HepG2 (cell line): ENCODE measurements around the gene TBC1D16. TPM values are rescaled to one million over a fixed set of nuclear protein-coding genes. Genes with fewer than 3 reads are reported as not detected.

ENCODE experiments used
- ARID5B ChIP-seq: IDR thresholded peaks from 2 replicates; pipeline ENCODE4 v1.4.0; 2020; ENCODE audit warnings: mild to moderate bottlenecking, missing genetic modification reagents
- ESRRA ChIP-seq: sonication (generic); formaldehyde crosslinking; IDR thresholded peaks from 2 replicates; pipeline ENCODE4 v1.5.1; 2020; ENCODE audit warnings: mild to moderate bottlenecking, low read depth, missing genetic modification reagents
- FOXA3 ChIP-seq: IDR thresholded peaks from 2 replicates; pipeline ENCODE4 v1.6.1; 2016; ENCODE audit warnings: missing genetic modification reagents, missing compliant biosample characterization
- HDAC2 ChIP-seq: sonication (generic); formaldehyde crosslinking; IDR thresholded peaks from 2 replicates; pipeline ENCODE4 v1.4.0; 2020; ENCODE audit warnings: missing genetic modification reagents
- HOXA5 ChIP-seq: sonication (generic); formaldehyde crosslinking; IDR thresholded peaks from 2 replicates; pipeline ENCODE4 v1.4.0; 2020; ENCODE audit warnings: missing genetic modification reagents
- IRF2 ChIP-seq: IDR thresholded peaks from 2 replicates; pipeline ENCODE4 v1.6.1; 2018; ENCODE audit warnings: missing genetic modification reagents, missing compliant biosample characterization
- KDM5A ChIP-seq: fragments of 200-600 bp; sonication (generic); IDR thresholded peaks from 2 replicates; pipeline ENCODE4 v1.7.0; 2018; ENCODE audit warnings: antibody characterized with exemption, mild to moderate bottlenecking, low read length, borderline replicate concordance
- NR2F1 ChIP-seq, 2 experiments: fragments of 450-650 bp in 1 of 2; formaldehyde crosslinking in 1 of 2; IDR thresholded peaks; 2 replicates each; pipeline versions ENCODE4 v1.5.0 to v1.6.1; 2016 to 2020; ENCODE audit warnings: mild to moderate bottlenecking in 1 of 2, missing compliant biosample characterization in 1 of 2, missing genetic modification reagents in 1 of 2, moderate library complexity in 1 of 2
- RARA ChIP-seq: IDR thresholded peaks from 2 replicates; pipeline ENCODE4 v1.6.1; 2016; ENCODE audit warnings: missing genetic modification reagents, missing compliant biosample characterization
- SATB2 ChIP-seq: sonication (generic); formaldehyde crosslinking; IDR thresholded peaks from 2 replicates; pipeline ENCODE4 v1.5.0; 2020; ENCODE audit warnings: missing genetic modification reagents
- TBL1XR1 ChIP-seq: fragments of 150-350 bp; IDR thresholded peaks from 2 replicates; pipeline ENCODE4 v1.6.1; 2014; ENCODE audit warnings: borderline replicate concordance, low read length; ENCODE audit not compliant: partially characterized antibody
- TEAD3 ChIP-seq: optimal IDR thresholded peaks from 2 replicates; pipeline ENCODE3; 2016; ENCODE audit warnings: borderline replicate concordance
- ZNF256 ChIP-seq: sonication (generic); formaldehyde crosslinking; conservative IDR thresholded peaks from 2 replicates; pipeline ENCODE4 v1.4.0; 2020; ENCODE audit warnings: missing genetic modification reagents
- ZNF713 ChIP-seq: sonication (generic); formaldehyde crosslinking; IDR thresholded peaks from 2 replicates; pipeline ENCODE4 v1.4.0; 2020; ENCODE audit warnings: mild to moderate bottlenecking, missing genetic modification reagents
- ZSCAN22 ChIP-seq: sonication (generic); formaldehyde crosslinking; IDR thresholded peaks from 2 replicates; pipeline ENCODE4 v1.4.0; 2020; ENCODE audit warnings: mild to moderate bottlenecking, missing genetic modification reagents
- ZSCAN9 ChIP-seq: IDR thresholded peaks from 2 replicates; pipeline ENCODE4 v1.6.1; 2016; ENCODE audit warnings: borderline replicate concordance
- polyA plus RNA-seq, 8 experiments: library from polyadenylated mRNA; depleted of rRNA in 3 of 8; stranded (reverse) in 7 of 8; unstranded in 1 of 8; fragments of >200 nt; fragmentation: Illumina TruSeq in 4 of 8; extraction: Trizol in 4 of 8; gene quantifications; 2 replicates each; pipeline versions ENCODE4 v1.2.1 to v1.2.3, GENCODE V29; 2011 to 2016; ENCODE audit warnings: low read depth in 4 of 8, missing spikeins in 1 of 8, mixed read lengths in 1 of 8; ENCODE audit not compliant: insufficient read depth in 1 of 8
- total RNA-seq, 5 experiments: library from RNA; depleted of rRNA; stranded (reverse); fragments of >200 nt; fragmentation: Illumina TruSeq; extraction: Trizol; gene quantifications; 2 replicates each; pipeline ENCODE4 v1.2.3, GENCODE V29; 2016; ENCODE audit warnings: low read depth in 1 of 5
- TF ChIP-seq, protein P1 (sequence below): sonication (generic); formaldehyde crosslinking; IDR thresholded peaks from 2 replicates; pipeline ENCODE4 v1.5.0; 2020; ENCODE audit warnings: missing genetic modification reagents
- TF ChIP-seq, protein P2 (sequence below): IDR thresholded peaks from 2 replicates; pipeline ENCODE4 v1.6.1; 2018; ENCODE audit warnings: missing genetic modification reagents, mild to moderate bottlenecking, missing compliant biosample characterization
- TF ChIP-seq, protein P3 (sequence below): sonication (generic); formaldehyde crosslinking; IDR thresholded peaks from 2 replicates; pipeline ENCODE4 v1.4.0; 2020; ENCODE audit warnings: missing genetic modification reagents, mild to moderate bottlenecking, borderline replicate concordance

The TBC1D16 gene
- total and polyA plus RNA-seq, 2 of the 13 experiments (the other 11 are each of a cell fraction or from before 2014, with no cell fraction given) = 14.9 to 24.9 TPM

DNA sequence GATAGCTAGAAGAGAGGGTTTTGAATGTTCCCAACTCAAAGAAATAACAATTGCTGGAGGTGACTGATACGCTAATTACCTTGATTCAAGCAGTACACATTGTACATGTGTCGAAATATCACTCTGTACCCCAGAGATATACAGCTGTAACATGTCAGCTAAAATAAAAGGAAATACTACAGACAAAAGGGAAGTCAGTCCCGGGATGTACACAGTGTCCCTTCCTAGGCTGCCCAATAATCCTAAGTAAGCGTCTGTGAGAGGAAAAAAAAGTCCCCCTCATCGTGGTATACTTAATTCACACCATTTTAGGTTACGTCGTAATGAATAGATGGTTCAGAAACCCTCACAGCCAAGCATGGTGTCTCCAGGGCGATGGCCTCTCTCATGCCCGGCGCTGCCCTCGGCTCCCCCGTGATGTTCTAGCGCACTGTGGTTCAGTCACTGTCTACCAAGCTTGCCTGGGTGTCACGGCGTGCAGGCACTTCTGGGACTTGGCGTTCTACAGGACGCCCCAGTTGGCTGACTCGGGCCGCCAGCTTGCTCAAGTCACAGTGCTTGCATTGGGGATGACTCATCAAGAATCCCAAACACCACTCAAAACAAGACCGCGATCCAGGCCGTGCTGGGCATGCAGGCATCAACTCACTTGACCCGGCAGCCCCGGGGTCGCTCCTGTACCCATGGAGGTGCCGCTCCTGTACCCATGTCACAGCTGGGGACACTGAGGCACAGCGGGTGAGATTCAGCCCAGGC, 28.3 kb upstream of the TBC1D16 start (continued):
- peak; percentile 68 for TF ChIP-seq ARID5B (CRISPR knock-in tag)
- peak; percentile 12; the same call in 1 of the 2 replicates for TF ChIP-seq FOXA3 (CRISPR knock-in tag)
- TF ChIP-seq HDAC2 (CRISPR knock-in tag) = 0 out of 2 replicates have a peak, but pooled peaks have one; percentile 15
- no peak for TF ChIP-seq KDM5A
- TF ChIP-seq SATB2 = no peak
- TF ChIP-seq ZNF713 (CRISPR knock-in tag) = no peak
- TF ChIP-seq IRF2 (CRISPR knock-in tag) = peak; percentile 19; the same call in 1 of the 2 replicates
- peak; percentile 52 for TF ChIP-seq TEAD3 (CRISPR knock-in tag)
- no peak for TF ChIP-seq HOXA5 (CRISPR knock-in tag)
- TF ChIP-seq ZSCAN9 (CRISPR knock-in tag) = no peak
- TF ChIP-seq TBL1XR1 = no peak
- TF ChIP-seq RARA (CRISPR knock-in tag) = peak; percentile 11; the same call in 1 of the 2 replicates
- TF ChIP-seq, protein P1, sequence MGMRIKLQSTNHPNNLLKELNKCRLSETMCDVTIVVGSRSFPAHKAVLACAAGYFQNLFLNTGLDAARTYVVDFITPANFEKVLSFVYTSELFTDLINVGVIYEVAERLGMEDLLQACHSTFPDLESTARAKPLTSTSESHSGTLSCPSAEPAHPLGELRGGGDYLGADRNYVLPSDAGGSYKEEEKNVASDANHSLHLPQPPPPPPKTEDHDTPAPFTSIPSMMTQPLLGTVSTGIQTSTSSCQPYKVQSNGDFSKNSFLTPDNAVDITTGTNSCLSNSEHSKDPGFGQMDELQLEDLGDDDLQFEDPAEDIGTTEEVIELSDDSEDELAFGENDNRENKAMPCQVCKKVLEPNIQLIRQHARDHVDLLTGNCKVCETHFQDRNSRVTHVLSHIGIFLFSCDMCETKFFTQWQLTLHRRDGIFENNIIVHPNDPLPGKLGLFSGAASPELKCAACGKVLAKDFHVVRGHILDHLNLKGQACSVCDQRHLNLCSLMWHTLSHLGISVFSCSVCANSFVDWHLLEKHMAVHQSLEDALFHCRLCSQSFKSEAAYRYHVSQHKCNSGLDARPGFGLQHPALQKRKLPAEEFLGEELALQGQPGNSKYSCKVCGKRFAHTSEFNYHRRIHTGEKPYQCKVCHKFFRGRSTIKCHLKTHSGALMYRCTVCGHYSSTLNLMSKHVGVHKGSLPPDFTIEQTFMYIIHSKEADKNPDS = no peak
- TF ChIP-seq, protein P2, sequence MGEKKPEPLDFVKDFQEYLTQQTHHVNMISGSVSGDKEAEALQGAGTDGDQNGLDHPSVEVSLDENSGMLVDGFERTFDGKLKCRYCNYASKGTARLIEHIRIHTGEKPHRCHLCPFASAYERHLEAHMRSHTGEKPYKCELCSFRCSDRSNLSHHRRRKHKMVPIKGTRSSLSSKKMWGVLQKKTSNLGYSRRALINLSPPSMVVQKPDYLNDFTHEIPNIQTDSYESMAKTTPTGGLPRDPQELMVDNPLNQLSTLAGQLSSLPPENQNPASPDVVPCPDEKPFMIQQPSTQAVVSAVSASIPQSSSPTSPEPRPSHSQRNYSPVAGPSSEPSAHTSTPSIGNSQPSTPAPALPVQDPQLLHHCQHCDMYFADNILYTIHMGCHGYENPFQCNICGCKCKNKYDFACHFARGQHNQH (CRISPR knock-in tag) = peak; percentile 36; the same call in 1 of the 2 replicates
- 0 out of 4 replicates have a peak, but pooled peaks of 1 of the 2 experiments have one; percentile 16 for TF ChIP-seq NR2F1 (CRISPR knock-in tag; IDR thresholded peaks at IDR 0.05)
- TF ChIP-seq ZSCAN22 (CRISPR knock-in tag) = no peak
- TF ChIP-seq ESRRA (CRISPR knock-in tag) = no peak
- no peak for TF ChIP-seq ZNF256 (CRISPR knock-in tag)
- TF ChIP-seq, protein P3, sequence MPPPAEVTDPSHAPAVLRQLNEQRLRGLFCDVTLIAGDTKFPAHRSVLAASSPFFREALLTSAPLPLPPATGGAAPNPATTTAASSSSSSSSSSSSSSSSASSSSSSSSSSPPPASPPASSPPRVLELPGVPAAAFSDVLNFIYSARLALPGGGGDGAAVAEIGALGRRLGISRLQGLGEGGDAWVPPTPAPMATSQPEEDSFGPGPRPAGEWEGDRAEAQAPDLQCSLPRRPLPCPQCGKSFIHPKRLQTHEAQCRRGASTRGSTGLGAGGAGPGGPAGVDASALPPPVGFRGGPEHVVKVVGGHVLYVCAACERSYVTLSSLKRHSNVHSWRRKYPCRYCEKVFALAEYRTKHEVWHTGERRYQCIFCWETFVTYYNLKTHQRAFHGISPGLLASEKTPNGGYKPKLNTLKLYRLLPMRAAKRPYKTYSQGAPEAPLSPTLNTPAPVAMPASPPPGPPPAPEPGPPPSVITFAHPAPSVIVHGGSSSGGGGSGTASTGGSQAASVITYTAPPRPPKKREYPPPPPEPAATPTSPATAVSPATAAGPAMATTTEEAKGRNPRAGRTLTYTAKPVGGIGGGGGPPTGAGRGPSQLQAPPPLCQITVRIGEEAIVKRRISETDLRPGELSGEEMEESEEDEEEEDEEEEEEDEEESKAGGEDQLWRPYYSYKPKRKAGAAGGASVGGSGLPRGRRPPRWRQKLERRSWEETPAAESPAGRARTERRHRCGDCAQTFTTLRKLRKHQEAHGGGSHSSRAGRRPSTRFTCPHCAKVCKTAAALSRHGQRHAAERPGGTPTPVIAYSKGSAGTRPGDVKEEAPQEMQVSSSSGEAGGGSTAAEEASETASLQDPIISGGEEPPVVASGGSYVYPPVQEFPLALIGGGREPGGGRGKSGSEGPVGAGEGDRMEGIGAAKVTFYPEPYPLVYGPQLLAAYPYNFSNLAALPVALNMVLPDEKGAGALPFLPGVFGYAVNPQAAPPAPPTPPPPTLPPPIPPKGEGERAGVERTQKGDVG (CRISPR knock-in tag) = 0 out of 2 replicates have a peak, but pooled peaks have one; percentile 57
